ENCODE data around the gene ITSN2.
"Not testable (repeated sequence)": the region's sequence is repeated elsewhere in the genome, so short reads cannot be mapped to it uniquely, and the experiment has no call there.

Gene ITSN2

GRCh38 chr2:24199968-24200590, 160.3 kb downstream of the ITSN2 start:
- DNase-seq (ENCODE audit: extremely low spot score, insufficient read length, low read depth): no peak
- no peak for FAIRE-seq

DNA sequence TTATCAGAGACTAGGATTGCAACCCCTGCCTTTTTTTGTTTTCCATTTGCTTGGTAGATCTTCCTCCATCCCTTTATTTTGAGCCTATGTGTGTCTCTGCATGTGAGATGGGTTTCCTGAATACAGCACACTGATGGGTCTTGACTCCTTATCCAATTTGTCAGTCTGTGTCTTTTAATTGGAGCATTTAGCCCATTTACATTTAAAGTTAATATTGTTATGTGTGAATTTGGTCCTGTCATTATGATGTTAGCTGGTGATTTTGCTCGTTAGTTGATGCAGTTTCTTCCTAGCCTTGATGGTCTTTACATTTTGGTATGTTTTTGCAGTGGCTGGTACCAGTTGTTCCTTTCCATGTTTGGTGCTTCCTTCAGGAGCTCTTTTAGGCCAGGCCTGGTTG, 163.1 kb downstream of the ITSN2 start:
- DNase-seq (ENCODE audit: extremely low spot score, insufficient read length, low read depth); FAIRE-seq: not testable (repeated sequence)

GRCh38 chr2:24191848-24192247, 168.5 kb downstream of the ITSN2 start:
- no peak for FAIRE-seq

DNA sequence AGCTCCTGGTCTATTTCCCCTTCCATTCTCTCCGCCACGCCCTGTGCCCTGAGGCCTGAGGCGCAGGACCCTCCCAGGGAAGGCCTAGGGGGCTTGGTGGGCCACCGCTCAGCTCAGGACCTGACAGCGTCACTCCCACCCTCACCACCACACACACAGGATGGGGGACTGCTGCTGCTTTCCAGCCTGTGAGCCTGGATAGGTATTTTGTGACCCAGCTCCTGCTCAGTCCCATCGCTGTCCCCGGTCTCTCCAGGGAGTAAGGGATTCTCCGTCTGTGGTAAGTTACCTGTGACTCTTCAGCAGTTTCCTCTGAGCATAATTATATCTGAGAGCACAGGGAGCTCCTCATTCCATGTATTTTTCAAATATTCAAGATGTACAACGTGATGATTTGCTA, 169.2 kb downstream of the ITSN2 start:
- FAIRE-seq (no peak), DNase-seq (ENCODE audit: extremely low spot score, insufficient read length, low read depth) (no peak)

More at GRCh38 chr2:24191848-24192247, 168.5 kb downstream of the ITSN2 start:
- no peak for DNase-seq (ENCODE audit: extremely low spot score, insufficient read length, low read depth)

- no peak for FAIRE-seq
- no peak for DNase-seq (ENCODE audit: extremely low spot score, insufficient read length, low read depth)
Measured at GRCh38 chr2:24190503-24190902, 169.8 kb downstream of the ITSN2 start.

GRCh38 chr2:24189551-24189950, 170.8 kb downstream of the ITSN2 start:
- DNase-seq (ENCODE audit: extremely low spot score, insufficient read length, low read depth) (no peak), FAIRE-seq (no peak)

GRCh38 chr2:24183366-24184069, 176.8 kb downstream of the ITSN2 start:
- DNase-seq (ENCODE audit: extremely low spot score, insufficient read length, low read depth): no peak
- FAIRE-seq: no peak

GRCh38 chr2:24182507-24182906, 177.8 kb downstream of the ITSN2 start:
- DNase-seq (ENCODE audit: extremely low spot score, insufficient read length, low read depth) (no peak), FAIRE-seq (no peak)

GRCh38 chr2:24181849-24182248, 178.5 kb downstream of the ITSN2 start:
- DNase-seq (ENCODE audit: extremely low spot score, insufficient read length, low read depth) (no peak), FAIRE-seq (peak; percentile 47)

- FAIRE-seq: no peak
- DNase-seq (ENCODE audit: extremely low spot score, insufficient read length, low read depth): no peak
Measured at GRCh38 chr2:24179683-24180082, 180.7 kb downstream of the ITSN2 start.

GRCh38 chr2:24176326-24176725, 184.0 kb downstream of the ITSN2 start:
- FAIRE-seq: no peak
- no peak for DNase-seq (ENCODE audit: extremely low spot score, insufficient read length, low read depth)

DNA sequence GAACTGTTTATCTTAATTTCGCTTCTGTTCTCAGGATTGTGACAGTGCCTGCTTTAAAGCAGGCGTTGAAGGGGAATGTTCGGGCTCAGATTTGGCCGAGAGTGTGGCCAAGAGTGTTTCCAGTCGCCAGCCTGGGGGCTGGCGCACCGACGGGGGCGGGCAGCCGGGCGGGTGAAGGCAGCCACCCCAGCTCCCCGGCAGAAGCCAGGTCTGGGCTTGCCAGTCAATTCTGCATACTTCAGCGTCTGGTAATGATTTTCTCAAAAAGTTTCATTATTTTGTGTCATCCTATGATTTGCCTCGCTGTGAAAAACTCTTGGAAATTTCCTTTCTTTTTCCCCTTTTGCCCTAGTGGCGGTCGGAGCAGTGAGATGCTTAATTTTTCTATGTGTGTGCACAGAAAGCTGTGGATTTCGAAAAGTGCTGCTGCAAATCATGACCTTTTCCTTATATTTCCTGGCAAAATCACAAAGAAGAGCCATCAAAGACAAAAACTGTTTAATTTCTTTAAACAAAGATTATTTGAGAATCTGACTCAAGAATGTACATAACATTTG, 184.6 kb downstream of the ITSN2 start:
- DNase-seq (ENCODE audit: extremely low spot score, insufficient read length, low read depth) (no peak), FAIRE-seq (no peak)

DNA sequence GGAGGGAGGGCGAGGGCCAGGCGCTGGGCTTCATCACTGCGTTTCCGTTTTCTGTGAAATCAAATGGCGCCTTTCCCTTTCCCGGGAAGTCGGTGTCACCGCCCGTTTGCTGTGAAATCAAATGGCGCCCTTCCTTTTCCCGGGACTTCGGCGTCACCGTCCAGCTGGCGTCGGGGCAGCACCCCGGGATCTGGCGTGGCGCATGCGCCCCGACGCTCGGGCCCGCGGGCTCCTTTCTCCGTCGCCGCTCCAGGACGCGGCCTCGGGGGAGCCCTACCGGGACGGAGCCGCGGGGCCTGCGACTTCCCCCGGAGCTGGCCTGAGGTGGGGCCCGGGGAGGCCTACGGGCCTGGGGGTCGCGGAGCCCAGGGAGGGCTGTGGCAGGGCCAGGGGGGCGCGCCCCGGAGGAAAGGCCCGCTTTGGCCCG, 185.5 kb downstream of the ITSN2 start, which contains the start of gene FAM228A:
TSS of gene FAM228A (plus strand) at position 203 of the 427 bp plus-strand sequence. CDS start 428 bp downstream, outside the sequence.
- FAIRE-seq: no peak

DNA sequence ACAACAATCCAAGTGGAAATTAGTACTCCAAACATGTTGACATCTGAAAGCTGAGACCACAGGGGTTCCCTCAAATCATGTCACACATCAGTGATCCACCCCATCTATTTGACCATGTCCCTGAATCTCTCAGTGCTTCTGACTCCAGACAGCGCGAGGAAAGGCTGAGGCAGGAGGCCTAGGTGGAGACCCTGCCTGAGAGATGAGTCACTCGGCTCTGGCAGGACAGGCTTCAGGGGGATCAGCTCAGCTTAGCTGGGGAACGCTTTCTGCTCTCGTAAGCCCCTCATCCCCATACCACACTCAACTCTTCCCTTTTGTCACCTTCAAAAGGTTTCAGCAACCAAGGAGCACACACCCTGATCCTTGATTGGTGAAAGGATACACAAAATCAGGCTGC, 191.3 kb downstream of the ITSN2 start:
- FAIRE-seq (no peak), DNase-seq (ENCODE audit: extremely low spot score, insufficient read length, low read depth) (no peak)

More for the DNA sequence above, 185.5 kb downstream of the ITSN2 start, which contains the start of gene FAM228A:
- no peak for DNase-seq (ENCODE audit: extremely low spot score, insufficient read length, low read depth)

DNA sequence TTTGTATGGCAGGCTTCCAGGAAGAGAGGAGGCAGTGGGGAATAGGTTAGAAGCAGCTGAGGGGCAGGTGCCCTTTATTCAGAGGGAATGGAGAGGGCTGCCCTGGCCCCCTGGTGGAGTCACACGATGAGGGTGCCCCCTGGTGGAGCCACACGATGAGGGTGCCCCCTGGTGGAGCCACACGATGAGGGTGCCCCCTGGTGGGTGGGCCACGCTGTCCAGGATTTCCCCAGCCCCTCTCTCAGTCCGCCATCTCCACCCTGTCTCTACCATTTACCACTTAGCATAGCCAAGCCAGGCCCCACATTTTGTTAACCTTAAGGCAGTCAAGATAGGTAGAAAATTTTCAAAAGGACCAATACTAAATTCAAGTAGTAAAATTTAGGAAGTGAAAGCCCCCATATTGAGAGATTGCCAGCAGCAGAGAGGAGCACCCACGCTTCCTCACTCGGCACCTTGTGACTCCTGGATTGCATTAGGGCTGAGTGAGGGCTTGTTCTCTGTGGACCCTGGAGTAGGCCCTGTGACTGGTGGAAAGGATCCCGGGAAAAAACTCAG, 195.8 kb downstream of the ITSN2 start:
- peak; percentile 45 for DNase-seq (ENCODE audit: extremely low spot score, insufficient read length, low read depth)
- peak; percentile 70 for FAIRE-seq

DNA sequence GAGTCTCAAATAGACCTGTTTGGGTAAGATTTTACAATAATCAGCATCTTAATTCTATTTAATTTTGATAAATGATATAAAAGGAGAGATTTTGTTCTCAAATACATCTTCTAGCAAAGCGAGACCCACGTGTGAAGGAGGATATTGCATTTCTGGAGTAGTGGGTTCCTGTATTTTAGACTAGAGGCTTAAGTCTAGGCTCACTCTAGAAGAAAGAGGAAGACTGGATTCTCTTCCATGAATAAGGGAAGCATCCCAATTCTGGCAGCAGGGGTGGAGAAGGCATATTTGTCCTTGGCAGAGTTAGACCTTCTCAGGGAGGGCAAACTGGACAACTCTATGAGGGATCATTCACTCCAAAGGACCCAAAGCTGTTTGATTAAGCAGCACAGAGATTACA, 196.7 kb downstream of the ITSN2 start:
- no peak for FAIRE-seq
- no peak for DNase-seq (ENCODE audit: extremely low spot score, insufficient read length, low read depth)

DNA sequence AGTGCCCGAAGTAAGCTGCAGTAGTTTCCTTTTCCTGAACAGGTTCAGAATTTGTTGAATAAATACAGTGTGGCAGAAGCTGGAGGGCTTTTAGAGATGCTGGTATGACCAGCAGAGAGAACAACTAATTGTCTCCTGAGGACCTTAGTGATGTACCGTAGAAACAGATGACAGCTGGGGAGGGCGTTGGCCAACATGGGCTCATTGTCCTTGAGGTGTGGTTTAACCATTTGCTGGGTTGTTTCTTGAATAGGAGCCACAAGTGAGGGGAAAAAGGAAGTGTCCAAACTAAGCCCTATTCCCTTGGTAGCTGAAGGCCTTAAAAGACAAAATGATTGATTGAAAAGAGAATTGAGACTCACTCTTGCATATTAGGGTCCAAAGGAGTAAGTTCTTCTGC, 197.2 kb downstream of the ITSN2 start:
- FAIRE-seq: peak; percentile 31
- no peak for DNase-seq (ENCODE audit: extremely low spot score, insufficient read length, low read depth)

DNA sequence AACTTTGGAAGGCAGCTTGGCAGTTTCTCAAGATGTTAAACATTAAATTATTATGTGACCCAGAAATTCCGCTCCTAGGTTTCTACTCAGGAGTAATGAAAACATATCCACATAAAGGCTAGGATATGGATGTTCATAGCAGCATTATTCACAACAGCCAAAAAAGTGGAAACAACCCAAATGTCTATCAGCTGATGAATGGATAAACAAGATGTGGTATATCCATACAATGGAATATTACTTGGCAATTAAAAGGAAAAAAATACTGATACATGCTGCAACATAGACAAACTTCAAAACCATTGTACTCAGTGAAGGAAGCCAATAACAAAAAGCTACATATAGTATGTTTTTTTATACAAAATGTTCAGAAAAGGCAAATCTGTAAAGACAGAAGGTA, 197.8 kb downstream of the ITSN2 start:
- FAIRE-seq: no peak
- DNase-seq (ENCODE audit: extremely low spot score, insufficient read length, low read depth): no peak

DNA sequence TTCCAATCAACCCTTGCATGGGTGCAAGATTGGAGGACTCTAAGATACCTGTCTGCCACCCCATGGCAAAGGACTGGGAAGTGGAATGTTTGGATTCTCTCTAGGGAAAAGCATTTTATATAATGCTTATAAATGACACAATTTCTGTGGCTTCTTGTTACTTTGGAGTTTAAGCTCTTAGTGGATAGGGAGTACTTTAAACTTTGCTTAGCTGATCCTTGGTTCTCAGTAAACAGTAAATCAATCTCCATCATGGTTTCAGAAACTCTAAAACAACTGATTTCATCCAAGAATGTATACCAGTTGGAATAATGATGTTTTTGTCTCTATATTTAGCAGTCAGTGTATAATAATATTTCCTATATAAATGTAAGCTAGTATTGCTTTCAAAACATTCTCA, 199.6 kb downstream of the ITSN2 start:
- FAIRE-seq (no peak), DNase-seq (ENCODE audit: extremely low spot score, insufficient read length, low read depth) (no peak)

DNA sequence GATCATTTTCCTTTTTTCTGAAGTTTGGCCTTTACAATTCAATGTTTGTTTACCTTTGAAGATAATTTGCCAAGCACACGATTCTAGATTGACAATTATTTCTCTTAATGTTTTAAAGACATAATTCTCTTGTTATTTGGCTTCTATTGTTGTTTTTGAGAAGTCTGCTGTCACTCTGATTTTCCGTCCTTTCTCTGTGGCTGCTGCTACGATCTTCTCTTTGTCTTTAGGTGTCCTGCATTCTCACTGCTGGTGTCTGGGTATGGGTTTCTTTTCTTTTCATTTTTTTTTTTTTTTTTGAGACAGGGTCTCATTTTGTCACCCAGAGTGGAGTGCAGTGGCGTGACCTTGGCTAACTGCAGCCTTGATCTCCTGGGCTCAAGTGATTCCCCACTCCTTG, 200.6 kb downstream of the ITSN2 start:
- DNase-seq (ENCODE audit: extremely low spot score, insufficient read length, low read depth) (no peak), FAIRE-seq (no peak)

DNA sequence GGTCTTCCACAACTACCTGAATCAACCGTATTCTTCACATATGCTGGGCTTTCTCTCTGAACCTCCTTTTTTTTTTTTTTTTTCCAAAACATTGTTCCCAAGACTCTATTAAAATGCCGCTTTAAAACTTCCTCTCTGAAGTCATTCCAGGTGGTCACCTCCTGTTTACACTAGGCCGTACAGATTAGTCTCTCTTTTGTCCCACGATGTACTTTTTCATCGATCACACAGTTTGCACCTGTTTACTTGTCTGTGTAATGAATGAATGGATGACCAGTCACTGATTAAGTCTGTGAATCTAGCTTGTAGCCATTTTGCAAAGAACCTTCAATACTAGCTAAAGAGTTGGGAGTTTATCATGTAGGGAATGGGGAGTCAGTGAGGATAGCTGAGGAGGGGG, 202.2 kb downstream of the ITSN2 start:
- DNase-seq (ENCODE audit: extremely low spot score, insufficient read length, low read depth) (no peak), FAIRE-seq (no peak)

Measured in GM18507 (cell line).